IPS-15b (cell line): ENCODE results near the gene MYO7B.

Experiments used
- H3K27me3 ChIP-seq: one replicate; pipeline ENCODE4 v1.6.1; 2013; ENCODE audit warnings: low read length; ENCODE audit not compliant: control insufficient read depth, insufficient read depth
- H3K36me3 ChIP-seq: one replicate; pipeline ENCODE4 v1.6.1; 2013; ENCODE audit warnings: low read length; ENCODE audit not compliant: control insufficient read depth, insufficient read depth
- H3K4me1 ChIP-seq: one replicate; pipeline ENCODE4 v1.6.1; 2013; ENCODE audit warnings: mild to moderate bottlenecking, low read length; ENCODE audit not compliant: control insufficient read depth, insufficient read depth
- H3K4me3 ChIP-seq: one replicate; pipeline ENCODE4 v1.5.1; 2013; ENCODE audit warnings: low read depth, low read length
- H3K9ac ChIP-seq: one replicate; pipeline ENCODE4 v1.6.1; 2013; ENCODE audit warnings: low read depth, mild to moderate bottlenecking, low read length
- H3K9me3 ChIP-seq: one replicate; pipeline ENCODE4 v1.6.1; 2013; ENCODE audit warnings: mild to moderate bottlenecking, low read length; ENCODE audit not compliant: control insufficient read depth, insufficient read depth

Gene MYO7B

GRCh38 chr2:127655209-127656073 lies 120.0 kb downstream of the MYO7B start:
- Histone ChIP-seq H3K4me3 (no peak overlapping the region), H3K9ac (no peak overlapping the region), H3K27me3 (no peaks in the 10 kb centered on the region), H3K9me3 (no peaks in the 10 kb centered on the region), H3K36me3 (no peaks in the 10 kb centered on the region), H3K4me1 (no peaks in the 10 kb centered on the region)

- no peaks in the 10 kb centered on the region for H3K36me3 ChIP-seq
- H3K9ac ChIP-seq, result no peak overlapping the region
- H3K4me1 ChIP-seq, result no peaks in the 10 kb centered on the region
- H3K4me3 ChIP-seq, result no peak overlapping the region
- H3K27me3 ChIP-seq, result no peaks in the 10 kb centered on the region
- no peaks in the 10 kb centered on the region for H3K9me3 ChIP-seq
These were observed 121.2 kb downstream of the MYO7B start for GRCh38 chr2:127656569-127657231.

- Histone ChIP-seq H3K9ac (no peak overlapping the region), H3K4me3 (no peak overlapping the region), H3K27me3 (no peaks in the 10 kb centered on the region), H3K4me1 (no peaks in the 10 kb centered on the region), H3K36me3 (no peaks in the 10 kb centered on the region), H3K9me3 (no peaks in the 10 kb centered on the region)
These were observed 121.7 kb downstream of the MYO7B start for GRCh38 chr2:127657232-127657595.

- H3K9ac ChIP-seq, result no peak overlapping the region
- H3K36me3 ChIP-seq, result no peaks in the 10 kb centered on the region
- no peaks in the 10 kb centered on the region for H3K9me3 ChIP-seq
- no peak overlapping the region for H3K4me3 ChIP-seq
- no peaks in the 10 kb centered on the region for H3K4me1 ChIP-seq
- H3K27me3 ChIP-seq, result peaks cover under 1% of the 10 kb centered on the region
These were observed 122.7 kb downstream of the MYO7B start for GRCh38 chr2:127658146-127658545.

- Histone ChIP-seq H3K9ac (no peak overlapping the region), H3K27me3 (peaks cover 6% of the 10 kb centered on the region), H3K4me1 (no peaks in the 10 kb centered on the region), H3K36me3 (no peaks in the 10 kb centered on the region), H3K9me3 (no peaks in the 10 kb centered on the region), H3K4me3 (no peak overlapping the region)
These were observed 123.3 kb downstream of the MYO7B start for GRCh38 chr2:127658641-127659407.

- no peak overlapping the region for H3K9ac ChIP-seq
- H3K27me3 ChIP-seq, result peaks cover 10% of the 10 kb centered on the region
- H3K4me1 ChIP-seq, result no peaks in the 10 kb centered on the region
- no peak overlapping the region for H3K4me3 ChIP-seq
- H3K36me3 ChIP-seq, result no peaks in the 10 kb centered on the region
- H3K9me3 ChIP-seq, result no peaks in the 10 kb centered on the region
These were observed 124.2 kb downstream of the MYO7B start for GRCh38 chr2:127659408-127660290.

GRCh38 chr2:127660291-127660578 lies 124.8 kb downstream of the MYO7B start:
- H3K36me3 ChIP-seq, result no peaks in the 10 kb centered on the region
- no peaks in the 10 kb centered on the region for H3K9me3 ChIP-seq
- peaks cover 16% of the 10 kb centered on the region for H3K27me3 ChIP-seq
- no peak overlapping the region for H3K9ac ChIP-seq
- no peak overlapping the region for H3K4me3 ChIP-seq
- no peaks in the 10 kb centered on the region for H3K4me1 ChIP-seq

- Histone ChIP-seq H3K4me1 (no peaks in the 10 kb centered on the region), H3K9me3 (no peaks in the 10 kb centered on the region), H3K36me3 (no peaks in the 10 kb centered on the region), H3K27me3 (peaks cover 25% of the 10 kb centered on the region), H3K4me3 (no peak overlapping the region), H3K9ac (no peak overlapping the region)
These were observed 125.7 kb downstream of the MYO7B start for GRCh38 chr2:127661072-127661649.

- no peak overlapping the region for H3K9ac ChIP-seq
- no peaks in the 10 kb centered on the region for H3K9me3 ChIP-seq
- peaks cover 27% of the 10 kb centered on the region for H3K27me3 ChIP-seq
- no peaks in the 10 kb centered on the region for H3K36me3 ChIP-seq
- no peak overlapping the region for H3K4me3 ChIP-seq
- H3K4me1 ChIP-seq, result no peaks in the 10 kb centered on the region
These were observed 126.5 kb downstream of the MYO7B start for GRCh38 chr2:127661949-127662510.

- peaks cover 27% of the 10 kb centered on the region for H3K27me3 ChIP-seq
- no peak overlapping the region for H3K9ac ChIP-seq
- no peak overlapping the region for H3K4me3 ChIP-seq
- no peaks in the 10 kb centered on the region for H3K4me1 ChIP-seq
- no peaks in the 10 kb centered on the region for H3K36me3 ChIP-seq
- H3K9me3 ChIP-seq, result no peaks in the 10 kb centered on the region
These were observed 127.6 kb downstream of the MYO7B start for GRCh38 chr2:127662937-127663565.
